IPS DF 6.9 (cell line): ENCODE measurements around the gene ARSJ.

ENCODE experiments used
- DNase-seq: peaks from one replicate; pipeline ENCODE4 v3.0.0-alpha.2; 2013; ENCODE audit warnings: low read depth, low spot score
- H3K27ac ChIP-seq: one replicate; pipeline ENCODE4 v1.5.1; 2013; ENCODE audit warnings: low read length, control low read depth
- H3K27me3 ChIP-seq: 2 replicates; pipeline ENCODE4 v1.6.1; 2013; ENCODE audit warnings: mild to moderate bottlenecking, low read length; ENCODE audit not compliant: control insufficient read depth, insufficient read depth
- H3K36me3 ChIP-seq: 2 replicates; pipeline ENCODE4 v1.6.1; 2013; ENCODE audit warnings: low read length; ENCODE audit not compliant: control insufficient read depth, insufficient read depth
- H3K4me1 ChIP-seq: 2 replicates; pipeline ENCODE4 v1.6.1; 2013; ENCODE audit warnings: low read length; ENCODE audit not compliant: control insufficient read depth, insufficient read depth
- H3K4me3 ChIP-seq: 2 replicates; pipeline ENCODE4 v1.5.1; 2013; ENCODE audit warnings: mild to moderate bottlenecking, low read length
- H3K9me3 ChIP-seq: 2 replicates; pipeline ENCODE4 v1.6.1; 2013; ENCODE audit warnings: low read length, inconsistent platforms; ENCODE audit not compliant: control insufficient read depth, insufficient read depth
- WGBS: extraction: QIAGEN DNeasy Blood & Tissue Kit; methylation state at CpG from one replicate; pipeline ENCODE4 v1.1.7; 2013; ENCODE audit warnings: mixed read lengths, missing lambda C conversion rate; ENCODE audit not compliant: insufficient read length, insufficient coverage; 5-methylcytosine and 5-hydroxymethylcytosine counted together

ARSJ gene

GRCh38 chr4:113904877-113905276 is 74.6 kb downstream of the ARSJ start:
- WGBS, result no CpG with 5 or more reads among the region's 1 CpG
- no peak for DNase-seq
- H3K27me3 ChIP-seq, result no peaks in the 10 kb centered on the region
- no peak overlapping the region for H3K4me3 ChIP-seq
- H3K36me3 ChIP-seq, result no peaks in the 10 kb centered on the region; the same call in 1 of the 2 replicates
- H3K9me3 ChIP-seq, result no peaks in the 10 kb centered on the region
- no peak overlapping the region for H3K27ac ChIP-seq
- no peaks in the 10 kb centered on the region for H3K4me1 ChIP-seq

GRCh38 chr4:113901994-113902787 is 77.3 kb downstream of the ARSJ start:
- WGBS, result no CpG with 5 or more reads among the region's 13 CpGs
- no peaks in the 10 kb centered on the region for H3K4me1 ChIP-seq
- H3K4me3 ChIP-seq, result no peak overlapping the region
- no peaks in the 10 kb centered on the region for H3K27me3 ChIP-seq
- no peaks in the 10 kb centered on the region for H3K9me3 ChIP-seq
- H3K27ac ChIP-seq, result no peak overlapping the region
- no peaks in the 10 kb centered on the region for H3K36me3 ChIP-seq
- no peak for DNase-seq

GRCh38 chr4:113899271-113900070 is 80.0 kb downstream of the ARSJ start:
- no peaks in the 10 kb centered on the region for H3K36me3 ChIP-seq
- DNase-seq, result no peak
- H3K4me3 ChIP-seq, result no peak overlapping the region

GRCh38 chr4:113893546-113893945 is 85.9 kb downstream of the ARSJ start:
- no peaks in the 10 kb centered on the region for H3K4me1 ChIP-seq
- DNase-seq, result no peak
- no peaks in the 10 kb centered on the region for H3K27me3 ChIP-seq
- H3K4me3 ChIP-seq, result no peak overlapping the region
- H3K27ac ChIP-seq, result no peak overlapping the region
- H3K9me3 ChIP-seq, result no peaks in the 10 kb centered on the region
- no peaks in the 10 kb centered on the region for H3K36me3 ChIP-seq

More at GRCh38 chr4:113899271-113900070, 80.0 kb downstream of the ARSJ start:
- H3K9me3 ChIP-seq, result no peaks in the 10 kb centered on the region
- H3K27ac ChIP-seq, result no peak overlapping the region
- H3K27me3 ChIP-seq, result no peaks in the 10 kb centered on the region
- H3K4me1 ChIP-seq, result no peaks in the 10 kb centered on the region

GRCh38 chr4:113888006-113888405 is 91.4 kb downstream of the ARSJ start:
- WGBS, result no CpG with 5 or more reads among the region's 1 CpG
- Histone ChIP-seq H3K36me3 (no peaks in the 10 kb centered on the region), H3K27ac (no peak overlapping the region), H3K4me1 (no peaks in the 10 kb centered on the region), H3K27me3 (no peaks in the 10 kb centered on the region), H3K9me3 (no peaks in the 10 kb centered on the region), H3K4me3 (no peak overlapping the region)
- DNase-seq, result no peak

GRCh38 chr4:113885291-113885690 is 94.2 kb downstream of the ARSJ start:
- no CpG with 5 or more reads among the region's 3 CpGs for WGBS
- Histone ChIP-seq H3K9me3 (no peaks in the 10 kb centered on the region), H3K27ac (no peak overlapping the region), H3K36me3 (no peaks in the 10 kb centered on the region), H3K4me3 (no peak overlapping the region), H3K27me3 (no peaks in the 10 kb centered on the region), H3K4me1 (no peaks in the 10 kb centered on the region)
- DNase-seq, result no peak

GRCh38 chr4:113884655-113885054 is 94.8 kb downstream of the ARSJ start:
- no peaks in the 10 kb centered on the region for H3K9me3 ChIP-seq
- H3K36me3 ChIP-seq, result no peaks in the 10 kb centered on the region
- H3K4me1 ChIP-seq, result no peaks in the 10 kb centered on the region
- no peak overlapping the region for H3K27ac ChIP-seq
- H3K27me3 ChIP-seq, result no peaks in the 10 kb centered on the region
- WGBS, result no CpG with 5 or more reads among the region's 1 CpG
- no peak for DNase-seq
- H3K4me3 ChIP-seq, result no peak overlapping the region

- Histone ChIP-seq H3K27ac (no peak overlapping the region), H3K27me3 (no peaks in the 10 kb centered on the region), H3K36me3 (no peaks in the 10 kb centered on the region), H3K9me3 (no peaks in the 10 kb centered on the region), H3K4me3 (no peak overlapping the region), H3K4me1 (no peaks in the 10 kb centered on the region)
- no CpG with 5 or more reads among the region's 1 CpG for WGBS
- no peak for DNase-seq
Measured at GRCh38 chr4:113882668-113883067, 96.8 kb downstream of the ARSJ start.

GRCh38 chr4:113881256-113881655 is 98.2 kb downstream of the ARSJ start:
- H3K9me3 ChIP-seq, result no peaks in the 10 kb centered on the region
- no CpG with 5 or more reads among the region's 2 CpGs for WGBS
- H3K27ac ChIP-seq, result no peak overlapping the region
- H3K27me3 ChIP-seq, result no peaks in the 10 kb centered on the region
- no peaks in the 10 kb centered on the region for H3K36me3 ChIP-seq
- no peak overlapping the region for H3K4me3 ChIP-seq
- DNase-seq, result no peak
- H3K4me1 ChIP-seq, result no peaks in the 10 kb centered on the region

GRCh38 chr4:113880240-113881028 is 99.0 kb downstream of the ARSJ start:
- H3K27me3 ChIP-seq, result no peaks in the 10 kb centered on the region
- H3K36me3 ChIP-seq, result no peaks in the 10 kb centered on the region
- no peak overlapping the region for H3K27ac ChIP-seq
- H3K4me1 ChIP-seq, result 0 out of 2 replicates have a peak, but pooled peaks cover under 1% of the 10 kb centered on the region
- H3K4me3 ChIP-seq, result no peak overlapping the region
- WGBS, result no CpG with 5 or more reads among the region's 3 CpGs
- no peak for DNase-seq
- no peaks in the 10 kb centered on the region for H3K9me3 ChIP-seq
